GM06990 (cell line): ENCODE data around the gene TMTC1.

Experiments
- DNase-seq: peaks from one replicate; pipeline ENCODE4 v3.0.0-alpha.2; 2011; ENCODE audit not compliant: insufficient read length; ENCODE audit errors: extremely low read depth
- H3K27me3 ChIP-seq: replicated peaks from 2 replicates; pipeline ENCODE4 v1.6.0; 2011; ENCODE audit warnings: low read length; ENCODE audit not compliant: control insufficient read depth, insufficient read depth
- H3K36me3 ChIP-seq: 2 replicates; pipeline ENCODE4 v1.5.1; 2011; ENCODE audit warnings: low read length; ENCODE audit not compliant: control insufficient read depth, insufficient read depth
- H3K4me3 ChIP-seq: replicated peaks from 2 replicates; pipeline ENCODE4 v1.5.1; 2011; ENCODE audit warnings: low read depth, mild to moderate bottlenecking, control low read depth, low read length
- TF ChIP-seq, protein P1 (sequence below): IDR thresholded peaks from 2 replicates; pipeline ENCODE4 v1.5.1; 2011; ENCODE audit warnings: low read length, control low read depth, mild to moderate bottlenecking, inconsistent platforms; ENCODE audit not compliant: insufficient read depth, poor library complexity, severe bottlenecking

The TMTC1 gene

DNA sequence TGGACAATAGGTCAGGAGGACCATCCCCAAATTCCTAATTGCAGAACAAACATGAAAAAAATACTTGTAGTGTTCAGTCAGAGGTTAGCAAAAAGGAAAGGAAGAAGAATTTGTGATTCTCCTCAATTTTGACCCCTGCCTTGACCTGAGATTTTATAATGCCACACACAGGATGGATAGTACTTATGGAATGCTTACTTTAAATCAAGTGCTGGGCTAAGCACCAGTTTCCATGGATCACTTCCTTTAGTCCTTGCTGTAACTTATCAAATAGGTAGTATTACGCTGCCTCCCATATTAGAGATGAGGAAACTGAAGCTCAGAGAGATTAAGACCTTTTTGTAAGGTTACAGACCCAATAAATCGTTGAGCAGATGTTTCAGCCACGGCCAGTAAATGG lies 205.0 kb downstream of the TMTC1 start:
- TF ChIP-seq, protein P1, sequence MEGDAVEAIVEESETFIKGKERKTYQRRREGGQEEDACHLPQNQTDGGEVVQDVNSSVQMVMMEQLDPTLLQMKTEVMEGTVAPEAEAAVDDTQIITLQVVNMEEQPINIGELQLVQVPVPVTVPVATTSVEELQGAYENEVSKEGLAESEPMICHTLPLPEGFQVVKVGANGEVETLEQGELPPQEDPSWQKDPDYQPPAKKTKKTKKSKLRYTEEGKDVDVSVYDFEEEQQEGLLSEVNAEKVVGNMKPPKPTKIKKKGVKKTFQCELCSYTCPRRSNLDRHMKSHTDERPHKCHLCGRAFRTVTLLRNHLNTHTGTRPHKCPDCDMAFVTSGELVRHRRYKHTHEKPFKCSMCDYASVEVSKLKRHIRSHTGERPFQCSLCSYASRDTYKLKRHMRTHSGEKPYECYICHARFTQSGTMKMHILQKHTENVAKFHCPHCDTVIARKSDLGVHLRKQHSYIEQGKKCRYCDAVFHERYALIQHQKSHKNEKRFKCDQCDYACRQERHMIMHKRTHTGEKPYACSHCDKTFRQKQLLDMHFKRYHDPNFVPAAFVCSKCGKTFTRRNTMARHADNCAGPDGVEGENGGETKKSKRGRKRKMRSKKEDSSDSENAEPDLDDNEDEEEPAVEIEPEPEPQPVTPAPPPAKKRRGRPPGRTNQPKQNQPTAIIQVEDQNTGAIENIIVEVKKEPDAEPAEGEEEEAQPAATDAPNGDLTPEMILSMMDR, result no peak
- H3K36me3 ChIP-seq, result no peaks in the 10 kb centered on the region
- no peak for DNase-seq
- H3K4me3 ChIP-seq, result no peak overlapping the region
- no peaks in the 10 kb centered on the region for H3K27me3 ChIP-seq

DNA sequence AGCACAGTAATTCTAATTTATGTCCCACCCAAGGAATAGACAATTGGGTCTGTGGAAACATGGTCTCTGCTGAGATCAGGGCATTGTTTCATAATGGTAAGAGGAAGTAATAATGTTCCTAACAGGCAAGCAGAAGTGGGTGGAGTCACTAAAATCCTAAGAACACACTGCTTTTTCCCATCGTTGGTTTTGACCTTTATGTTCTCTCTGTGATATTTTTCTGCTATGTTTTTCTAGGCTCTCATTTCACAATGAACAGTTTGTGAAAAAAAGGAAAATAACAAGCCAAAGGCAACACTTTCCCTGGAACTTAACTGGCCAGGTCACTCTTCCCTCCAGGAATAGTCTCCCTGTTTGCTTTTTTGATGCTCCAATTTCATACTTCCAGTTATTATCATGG lies 205.7 kb downstream of the TMTC1 start:
- Histone ChIP-seq H3K36me3 (no peaks in the 10 kb centered on the region), H3K4me3 (no peak overlapping the region), H3K27me3 (no peaks in the 10 kb centered on the region)
- no peak for DNase-seq
- TF ChIP-seq, protein P1, result no peak

DNA sequence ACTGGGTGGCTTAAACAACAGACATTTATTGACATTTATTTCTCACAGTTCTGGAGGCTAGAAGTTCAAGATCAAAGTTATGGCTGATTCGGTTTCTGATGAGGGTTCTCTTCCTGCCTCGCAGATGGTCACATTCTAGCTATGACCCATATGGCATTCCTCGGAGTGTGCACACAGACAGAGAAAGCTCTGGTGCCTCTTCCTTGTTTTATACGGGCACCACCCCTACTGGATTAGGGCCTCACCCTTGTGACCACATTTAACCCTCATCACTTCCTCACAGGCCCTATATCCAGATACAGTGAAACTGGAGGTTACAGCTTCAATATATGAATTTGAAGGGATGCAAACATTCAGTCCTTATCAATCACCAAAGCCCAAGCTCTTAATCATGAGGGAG lies 209.2 kb downstream of the TMTC1 start:
- DNase-seq, result no peak
- H3K36me3 ChIP-seq, result no peaks in the 10 kb centered on the region
- TF ChIP-seq, protein P1, result no peak
- H3K4me3 ChIP-seq, result no peak overlapping the region
- no peaks in the 10 kb centered on the region for H3K27me3 ChIP-seq

DNA sequence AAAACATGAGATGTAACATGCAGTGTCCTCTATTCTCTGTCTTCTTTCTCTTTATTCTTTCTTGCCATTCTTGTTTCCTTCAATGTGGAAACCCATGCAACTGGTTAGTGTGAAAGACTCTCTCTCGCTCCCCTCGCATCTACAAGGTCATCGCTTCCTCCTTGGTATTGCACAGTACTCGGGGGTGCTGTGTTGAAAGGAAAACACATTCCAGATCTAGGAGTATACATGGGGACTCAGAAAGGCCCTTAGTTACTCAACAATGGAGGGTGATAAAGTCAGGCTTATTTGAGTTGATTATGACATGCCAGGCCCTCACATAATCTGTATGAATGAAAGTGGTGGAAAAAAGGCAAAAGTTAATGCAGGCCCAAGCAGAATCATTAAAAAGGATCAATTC lies 210.8 kb downstream of the TMTC1 start:
- TF ChIP-seq, protein P1, result no peak
- Histone ChIP-seq H3K36me3 (no peaks in the 10 kb centered on the region), H3K27me3 (no peaks in the 10 kb centered on the region), H3K4me3 (no peak overlapping the region)
- no peak for DNase-seq

DNA sequence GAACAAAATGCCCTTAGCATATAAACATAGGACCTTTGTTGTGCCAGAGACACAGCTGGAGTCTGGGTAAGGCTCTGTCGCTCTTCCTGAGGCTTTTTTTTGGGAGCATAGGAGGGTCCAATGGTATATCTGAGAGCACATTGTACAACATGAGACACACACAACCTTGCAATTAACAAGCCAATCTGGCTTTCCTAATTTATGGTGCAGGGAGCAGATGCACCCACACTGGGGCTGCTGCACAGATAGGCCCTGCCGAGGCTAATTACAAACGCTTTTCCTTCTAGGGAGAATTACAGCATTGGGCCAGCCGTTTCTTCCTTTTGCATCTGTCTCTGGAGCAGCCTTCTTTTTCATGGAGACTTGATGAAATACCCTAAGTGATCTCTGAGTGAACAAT lies 211.3 kb downstream of the TMTC1 start:
- no peak for DNase-seq
- TF ChIP-seq, protein P1, result no peak
- H3K4me3 ChIP-seq, result no peak overlapping the region
- no peaks in the 10 kb centered on the region for H3K27me3 ChIP-seq
- H3K36me3 ChIP-seq, result no peaks in the 10 kb centered on the region

DNA sequence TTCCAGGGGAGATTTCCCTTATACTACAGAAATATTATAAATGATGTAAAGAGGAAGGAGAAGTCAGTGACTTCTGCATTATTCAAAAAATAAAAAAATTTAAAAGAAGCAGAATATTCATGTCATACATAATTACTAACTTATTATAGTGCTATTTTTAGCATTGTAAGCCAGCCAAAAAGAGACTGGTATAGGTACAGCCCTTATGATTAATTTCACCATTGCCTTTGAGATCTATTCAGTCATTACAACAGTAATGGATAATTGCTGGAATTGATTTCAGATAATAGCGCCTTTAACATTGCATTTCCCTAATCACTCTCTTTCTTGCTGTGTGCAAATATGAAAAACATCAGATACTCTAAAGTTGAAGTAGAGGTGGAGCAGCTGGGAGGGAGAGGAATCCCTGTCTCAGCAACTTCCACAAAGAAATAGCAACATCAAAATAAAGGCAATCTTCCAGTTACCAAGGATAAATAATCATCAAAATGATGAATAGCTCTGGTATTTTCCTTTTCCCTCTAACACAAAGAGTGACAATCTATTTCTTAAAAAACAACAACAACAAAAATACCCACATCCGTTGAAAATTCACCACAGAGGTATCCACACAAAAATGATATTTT lies 214.5 kb downstream of the TMTC1 start:
- no peak for DNase-seq
- no peaks in the 10 kb centered on the region for H3K27me3 ChIP-seq
- no peaks in the 10 kb centered on the region for H3K36me3 ChIP-seq
- TF ChIP-seq, protein P1, result no peak
- H3K4me3 ChIP-seq, result no peak overlapping the region
